GM12875 (cell line): ENCODE measurements around the gene ABHD12.

Experiments used
- H3K4me3 ChIP-seq: one replicate; pipeline ENCODE4 v1.5.1; 2011; ENCODE audit warnings: low read depth, low read length, control low read depth
- TF ChIP-seq, protein P1 (sequence below): IDR thresholded peaks from 2 replicates; pipeline ENCODE4 v1.5.1; 2011; ENCODE audit warnings: low read depth, mild to moderate bottlenecking, control low read depth, inconsistent platforms, low read length, moderate library complexity, borderline replicate concordance; ENCODE audit not compliant: insufficient read depth

The ABHD12 gene

DNA sequence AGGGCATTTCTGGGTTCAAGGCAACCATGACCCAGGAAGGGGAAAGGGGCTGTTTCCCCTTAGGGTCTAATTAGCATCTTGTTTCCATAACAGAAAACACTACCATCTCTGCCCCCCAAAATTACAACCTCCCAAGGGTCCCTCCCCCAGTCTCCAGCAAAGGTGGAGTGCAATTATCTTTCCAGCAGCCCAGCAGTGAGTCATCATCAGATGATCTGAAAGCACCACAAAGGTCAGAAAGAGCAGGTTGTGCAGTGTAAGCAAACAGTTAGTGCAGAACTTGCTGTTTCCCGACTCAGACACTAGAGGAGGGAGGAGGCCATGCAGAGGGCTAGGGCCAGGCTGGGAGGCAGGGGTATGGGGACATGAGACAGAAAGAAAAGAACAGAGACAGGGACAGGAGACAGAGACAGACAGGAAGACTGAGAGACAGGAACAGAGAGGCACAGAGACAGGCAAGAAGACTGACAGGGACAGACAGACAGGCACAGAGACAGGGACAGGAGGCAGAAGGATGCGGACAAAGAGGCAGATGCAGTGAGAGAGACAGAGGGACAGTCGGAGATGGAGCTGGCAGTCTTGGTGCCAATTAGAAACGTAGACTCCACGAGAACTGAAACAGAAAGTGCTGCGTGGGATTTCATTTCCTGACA is 80.2 kb downstream of the ABHD12 start:
- TF ChIP-seq, protein P1, sequence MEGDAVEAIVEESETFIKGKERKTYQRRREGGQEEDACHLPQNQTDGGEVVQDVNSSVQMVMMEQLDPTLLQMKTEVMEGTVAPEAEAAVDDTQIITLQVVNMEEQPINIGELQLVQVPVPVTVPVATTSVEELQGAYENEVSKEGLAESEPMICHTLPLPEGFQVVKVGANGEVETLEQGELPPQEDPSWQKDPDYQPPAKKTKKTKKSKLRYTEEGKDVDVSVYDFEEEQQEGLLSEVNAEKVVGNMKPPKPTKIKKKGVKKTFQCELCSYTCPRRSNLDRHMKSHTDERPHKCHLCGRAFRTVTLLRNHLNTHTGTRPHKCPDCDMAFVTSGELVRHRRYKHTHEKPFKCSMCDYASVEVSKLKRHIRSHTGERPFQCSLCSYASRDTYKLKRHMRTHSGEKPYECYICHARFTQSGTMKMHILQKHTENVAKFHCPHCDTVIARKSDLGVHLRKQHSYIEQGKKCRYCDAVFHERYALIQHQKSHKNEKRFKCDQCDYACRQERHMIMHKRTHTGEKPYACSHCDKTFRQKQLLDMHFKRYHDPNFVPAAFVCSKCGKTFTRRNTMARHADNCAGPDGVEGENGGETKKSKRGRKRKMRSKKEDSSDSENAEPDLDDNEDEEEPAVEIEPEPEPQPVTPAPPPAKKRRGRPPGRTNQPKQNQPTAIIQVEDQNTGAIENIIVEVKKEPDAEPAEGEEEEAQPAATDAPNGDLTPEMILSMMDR = peak; percentile 79
- no peak overlapping the region for H3K4me3 ChIP-seq

GRCh38 chr20:25309395-25310267 is 81.0 kb downstream of the ABHD12 start:
- no peak overlapping the region for H3K4me3 ChIP-seq
- TF ChIP-seq, protein P1 = no peak

DNA sequence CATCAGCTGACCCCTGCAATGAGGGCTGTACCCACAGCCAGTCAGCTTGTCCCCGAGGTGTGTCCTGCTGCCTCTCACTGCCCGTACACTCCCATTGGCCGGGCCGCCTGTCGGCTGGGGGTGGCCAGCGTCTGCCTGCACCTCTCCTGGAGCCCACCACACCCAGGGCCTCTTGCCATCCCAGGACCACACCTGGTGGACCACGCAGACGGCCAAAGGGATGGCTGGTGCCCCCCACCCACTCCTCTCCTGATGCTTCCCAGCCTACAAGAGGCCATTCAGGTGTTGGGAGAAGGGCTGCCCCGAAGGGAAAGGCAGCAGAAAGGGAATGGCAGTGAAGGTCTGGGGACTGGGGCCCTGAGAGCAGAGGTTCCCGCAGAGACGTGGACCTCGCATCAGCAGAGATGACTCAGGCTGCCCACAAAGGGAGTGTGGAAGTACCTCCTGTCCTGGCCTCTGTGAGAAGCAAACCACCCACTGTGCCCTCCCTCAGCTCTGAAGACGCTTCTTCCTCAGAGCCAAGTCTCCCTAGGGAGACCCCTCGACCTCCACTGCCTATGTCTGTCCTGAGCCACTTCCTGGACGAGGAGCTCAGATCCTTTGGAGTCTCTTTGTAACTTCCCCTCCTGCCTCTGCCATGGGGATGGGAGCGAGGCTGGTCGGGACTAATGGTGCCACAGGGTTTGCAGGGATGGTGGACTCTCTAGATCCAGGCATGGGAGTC is 81.8 kb downstream of the ABHD12 start:
- TF ChIP-seq, protein P1 = no peak
- no peak overlapping the region for H3K4me3 ChIP-seq

DNA sequence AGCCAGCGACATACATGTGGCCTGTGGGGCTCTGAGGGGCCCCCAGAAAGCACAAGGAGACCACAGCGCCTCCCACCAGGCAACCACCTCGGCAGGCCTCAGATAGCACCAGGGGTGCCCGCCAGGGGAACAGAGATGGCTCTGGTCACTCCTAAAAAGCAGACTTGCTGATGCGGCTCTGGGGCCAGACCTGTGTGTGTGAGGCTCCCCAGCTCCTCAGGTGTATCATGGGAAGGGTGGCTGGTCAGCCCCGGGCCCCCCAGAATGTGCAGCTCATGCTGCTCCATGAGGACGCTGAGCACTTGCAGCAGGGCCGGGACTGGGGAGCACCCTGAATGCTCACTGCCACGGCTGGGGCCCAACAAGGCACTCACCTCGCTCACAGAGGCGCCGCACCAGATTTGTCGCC is 82.5 kb downstream of the ABHD12 start:
- H3K4me3 ChIP-seq = no peak overlapping the region

DNA sequence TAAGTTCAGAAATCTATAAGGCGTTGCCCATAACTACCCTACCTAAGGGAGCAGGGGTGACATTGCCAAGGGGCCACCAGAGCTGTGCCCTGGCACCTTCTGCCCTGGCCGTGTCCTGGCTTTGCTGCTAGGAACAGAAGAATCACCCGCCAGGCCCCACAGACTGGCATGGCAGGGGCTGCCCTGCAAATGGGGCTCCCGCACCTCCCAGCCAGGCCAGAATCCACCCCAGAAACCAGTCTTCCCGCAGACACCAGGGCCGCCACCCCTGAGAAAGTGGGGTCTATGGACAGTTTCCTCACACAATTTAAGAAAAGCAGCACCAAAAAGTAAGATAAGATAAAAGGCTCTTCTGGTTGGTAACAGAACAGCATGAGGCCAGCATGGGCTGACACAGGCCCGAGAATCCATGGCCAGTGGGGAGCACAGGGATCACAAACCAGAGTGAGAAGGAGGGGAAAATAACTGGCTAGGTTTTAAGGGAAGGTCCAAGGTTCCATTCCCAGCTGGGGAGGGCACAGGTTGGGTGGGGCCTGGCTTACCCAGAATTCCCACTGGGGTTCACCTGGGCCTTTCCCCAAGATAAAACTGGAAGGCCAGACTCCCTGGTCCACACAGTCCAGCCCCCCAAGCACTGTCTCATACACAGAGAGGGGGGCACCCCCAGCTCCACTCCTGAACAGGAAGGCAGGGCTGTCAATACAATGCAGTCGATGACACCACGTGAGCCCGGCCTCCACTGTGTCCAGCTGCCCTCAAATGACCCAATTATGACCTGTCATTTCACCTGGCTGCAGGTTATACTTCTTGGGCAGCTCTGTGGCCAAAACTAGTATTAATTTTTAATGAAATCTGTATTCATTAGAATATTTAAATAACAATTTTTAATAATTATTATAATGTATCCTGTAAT is 83.4 kb downstream of the ABHD12 start:
- no peak overlapping the region for H3K4me3 ChIP-seq
- TF ChIP-seq, protein P1 = no peak

More for the DNA sequence above, 82.5 kb downstream of the ABHD12 start:
- TF ChIP-seq, protein P1 = 0 out of 2 replicates have a peak, but pooled peaks have one; percentile 7

DNA sequence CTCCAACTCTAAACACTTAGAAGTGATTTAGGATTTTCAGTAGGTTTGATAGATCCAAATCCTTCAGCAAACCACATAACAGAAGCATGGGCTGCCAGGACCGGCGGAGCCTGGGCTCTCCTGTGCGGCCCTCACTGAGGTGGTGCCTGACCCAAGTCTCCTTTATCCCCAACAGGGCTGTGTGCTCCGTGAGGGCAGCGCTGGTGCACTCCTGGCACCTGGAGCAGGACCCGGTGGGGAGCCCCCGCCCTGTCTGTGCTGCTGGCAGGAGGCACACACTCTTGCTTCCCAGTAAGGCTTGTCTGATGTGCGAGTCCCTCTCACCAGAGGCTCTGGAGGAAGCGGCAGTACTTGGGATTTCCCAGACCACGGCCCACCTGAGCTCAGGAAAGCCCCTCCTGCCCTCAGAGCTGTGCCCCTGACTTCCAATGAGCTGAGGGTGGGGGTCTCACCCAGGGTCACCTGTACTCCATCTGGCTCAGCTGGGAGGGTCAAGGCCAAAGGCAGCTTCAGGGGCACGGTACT is 86.5 kb downstream of the ABHD12 start:
- TF ChIP-seq, protein P1 = no peak
- H3K4me3 ChIP-seq = no peak overlapping the region
